ENCODE results near the gene SLC16A10.

SLC16A10 gene

GRCh38 chr6:111070105-111071005 is 16.9 kb upstream of the SLC16A10 start:
- no peak overlapping the region for H3K4me3 ChIP-seq (ENCODE audit: low read depth, low read length)
- TF ChIP-seq, protein P1, sequence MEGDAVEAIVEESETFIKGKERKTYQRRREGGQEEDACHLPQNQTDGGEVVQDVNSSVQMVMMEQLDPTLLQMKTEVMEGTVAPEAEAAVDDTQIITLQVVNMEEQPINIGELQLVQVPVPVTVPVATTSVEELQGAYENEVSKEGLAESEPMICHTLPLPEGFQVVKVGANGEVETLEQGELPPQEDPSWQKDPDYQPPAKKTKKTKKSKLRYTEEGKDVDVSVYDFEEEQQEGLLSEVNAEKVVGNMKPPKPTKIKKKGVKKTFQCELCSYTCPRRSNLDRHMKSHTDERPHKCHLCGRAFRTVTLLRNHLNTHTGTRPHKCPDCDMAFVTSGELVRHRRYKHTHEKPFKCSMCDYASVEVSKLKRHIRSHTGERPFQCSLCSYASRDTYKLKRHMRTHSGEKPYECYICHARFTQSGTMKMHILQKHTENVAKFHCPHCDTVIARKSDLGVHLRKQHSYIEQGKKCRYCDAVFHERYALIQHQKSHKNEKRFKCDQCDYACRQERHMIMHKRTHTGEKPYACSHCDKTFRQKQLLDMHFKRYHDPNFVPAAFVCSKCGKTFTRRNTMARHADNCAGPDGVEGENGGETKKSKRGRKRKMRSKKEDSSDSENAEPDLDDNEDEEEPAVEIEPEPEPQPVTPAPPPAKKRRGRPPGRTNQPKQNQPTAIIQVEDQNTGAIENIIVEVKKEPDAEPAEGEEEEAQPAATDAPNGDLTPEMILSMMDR (IDR thresholded peaks at IDR 0.05; ENCODE audit: low read depth, low read length) = no peak

- TF ChIP-seq, protein P1 (IDR thresholded peaks at IDR 0.05; ENCODE audit: low read depth, low read length) = no peak
- H3K4me3 ChIP-seq (ENCODE audit: low read depth, low read length) = no peak overlapping the region
Observed at GRCh38 chr6:111072801-111073360, 14.4 kb upstream of the SLC16A10 start.

DNA sequence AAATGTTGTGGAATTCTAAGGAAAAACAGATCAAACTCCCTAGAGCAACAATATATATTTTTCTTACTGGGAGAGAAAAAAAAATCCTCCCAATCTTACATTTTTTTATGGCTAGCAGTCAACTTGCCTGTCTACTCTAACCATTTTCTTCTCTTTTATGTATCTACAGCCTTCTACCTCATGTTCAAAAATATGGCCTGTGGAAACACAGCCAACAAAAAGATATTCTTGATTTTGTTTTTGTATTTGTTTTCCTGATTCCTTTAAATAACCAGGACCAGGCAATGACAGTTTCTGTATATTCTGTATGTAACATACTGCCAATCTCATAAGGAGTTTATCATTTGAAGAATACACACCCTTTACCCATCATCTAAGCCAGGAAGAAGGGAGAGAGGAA is 13.0 kb upstream of the SLC16A10 start:
- H3K4me3 ChIP-seq (ENCODE audit: low read depth, low read length) = no peak overlapping the region
- TF ChIP-seq, protein P1 (IDR thresholded peaks at IDR 0.05; ENCODE audit: low read depth, low read length) = no peak

DNA sequence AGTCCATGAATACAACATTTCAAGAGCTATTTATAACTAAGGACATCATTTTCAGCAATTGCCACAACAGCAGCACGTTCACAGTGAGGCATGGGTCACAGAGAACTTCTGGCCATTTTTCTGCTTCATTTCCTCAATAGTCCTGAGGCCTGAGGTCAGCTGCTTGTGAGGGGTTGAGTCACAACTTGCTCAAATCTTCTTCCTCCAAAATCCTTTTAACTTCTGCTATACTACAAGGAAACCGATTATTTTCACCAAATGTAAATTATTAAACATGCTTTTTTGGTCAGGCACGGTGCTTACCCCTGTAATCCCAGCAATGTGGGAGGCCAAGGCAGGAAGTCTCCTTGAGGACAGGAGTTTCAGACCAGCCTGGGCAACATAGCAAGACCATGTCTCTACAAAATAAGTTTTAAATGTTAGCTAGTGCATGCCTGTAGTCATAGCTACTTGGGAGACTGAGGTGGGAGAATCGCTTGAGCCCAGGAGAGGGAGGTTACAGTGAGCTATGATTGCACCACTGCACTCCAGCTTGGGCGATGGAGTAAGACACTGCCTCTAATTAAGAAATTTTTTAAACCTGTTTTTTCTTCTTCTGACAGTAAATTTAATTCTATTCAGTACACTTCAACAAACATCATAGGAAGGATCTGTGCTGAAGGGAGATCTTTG is 11.1 kb upstream of the SLC16A10 start:
- TF ChIP-seq, protein P1 (IDR thresholded peaks at IDR 0.05; ENCODE audit: low read depth, low read length) = no peak
- H3K4me3 ChIP-seq (ENCODE audit: low read depth, low read length) = no peak overlapping the region

DNA sequence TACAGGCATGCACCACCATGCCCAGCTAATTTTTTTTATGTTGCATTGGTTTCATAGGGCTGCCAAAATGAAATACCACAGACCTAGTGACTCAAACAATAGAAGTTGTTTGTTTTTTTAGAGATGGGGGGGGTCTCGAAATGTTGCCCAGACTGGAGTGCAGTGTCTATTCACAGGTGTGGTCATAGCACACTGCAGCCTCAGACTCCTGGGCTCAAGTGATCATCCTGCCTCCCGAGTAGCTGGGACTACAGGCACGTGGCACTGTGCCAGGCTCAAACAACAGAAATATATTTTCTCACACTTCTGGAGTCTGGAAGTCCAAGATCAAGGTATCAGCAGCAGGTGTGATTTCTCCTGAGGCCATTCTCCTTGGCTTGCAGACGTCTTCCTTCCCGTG is 6.6 kb upstream of the SLC16A10 start:
- H3K4me3 ChIP-seq (ENCODE audit: low read depth, low read length) = no peak overlapping the region
- TF ChIP-seq, protein P1 (IDR thresholded peaks at IDR 0.05; ENCODE audit: low read depth, low read length) = no peak

DNA sequence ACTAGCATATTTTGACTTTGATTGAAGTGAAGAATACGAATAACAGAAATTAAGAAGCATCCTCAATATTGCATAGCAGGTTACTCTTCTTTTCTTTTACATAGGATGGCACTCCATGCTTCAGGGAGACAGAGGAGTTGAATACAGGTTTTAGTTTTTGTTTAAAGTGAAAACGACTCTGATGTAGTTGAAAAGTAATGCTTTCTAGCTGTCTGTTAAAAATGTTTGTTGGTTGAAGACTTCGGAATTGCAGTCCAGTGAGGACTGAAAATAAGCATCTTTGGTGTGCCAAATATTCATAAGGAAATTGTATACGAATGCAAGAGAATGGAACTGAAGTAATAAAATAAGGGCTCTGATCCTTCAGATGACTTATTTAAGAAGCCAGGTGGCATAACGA is 618 bp upstream of the SLC16A10 start:
- TF ChIP-seq, protein P1 (IDR thresholded peaks at IDR 0.05; ENCODE audit: low read depth, low read length) = no peak
- H3K4me3 ChIP-seq (ENCODE audit: low read depth, low read length) = peak overlapping the region; percentile 54
